Measurements from ENCODE around the gene CYP24A1. TPM values are rescaled to one million over a fixed set of nuclear protein-coding genes. Genes with fewer than 3 reads are reported as not detected.

The CYP24A1 gene
- total and polyA plus RNA-seq, 2 experiments from 2014 or later: 0.43 to 1.2 TPM

DNA sequence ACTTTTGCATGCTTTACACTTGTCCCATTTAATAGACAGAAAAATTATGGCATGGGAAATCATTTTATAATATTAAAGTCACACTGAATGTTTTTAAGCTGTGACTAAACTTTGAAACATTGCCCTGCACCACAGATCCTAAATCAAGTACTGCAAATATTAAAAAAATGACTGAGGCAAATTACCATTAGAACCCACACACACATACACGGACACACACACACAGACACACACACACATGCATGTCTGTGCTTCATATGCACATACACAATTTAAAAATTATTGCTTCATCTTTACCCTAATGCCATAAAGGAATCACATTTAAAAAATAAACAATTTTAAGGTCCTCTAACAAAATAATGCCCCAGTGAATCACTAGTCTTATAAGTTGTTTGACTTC lies 19.9 kb downstream of the CYP24A1 start:
- TF ChIP-seq EZH2 (IDR thresholded peaks at IDR 0.05; ENCODE audit: insufficient read depth, poor library complexity, severe bottlenecking) (no peak), EZH2phosphoT487 (IDR thresholded peaks at IDR 0.05; ENCODE audit: insufficient read depth, low read depth) (no peak)
- no peaks in the 10 kb centered on the region for H3K9me2 ChIP-seq (ENCODE audit: insufficient read depth)
- no peak overlapping the region for H3K4me2 ChIP-seq (ENCODE audit: unreplicated experiment)
- H3K27ac ChIP-seq: no peak overlapping the region
- H4K20me1 ChIP-seq (ENCODE audit: insufficient read depth): no peaks in the 10 kb centered on the region
- no peak overlapping the region for H3K9ac ChIP-seq
- no peaks in the 10 kb centered on the region for H3K4me1 ChIP-seq (ENCODE audit: insufficient read depth)
- in situ Hi-C loops (cut with MboI): no loop called here
- no peak overlapping the region for H3K4me3 ChIP-seq
- no peaks in the 10 kb centered on the region for H3K9me3 ChIP-seq (ENCODE audit: low read depth)
- H3K79me2 ChIP-seq (ENCODE audit: insufficient read depth): no peaks in the 10 kb centered on the region
- H2AFZ ChIP-seq: no peak overlapping the region
- H3F3A ChIP-seq (ENCODE audit: insufficient read depth): no peaks in the 10 kb centered on the region
- WGBS, 2 experiments (ENCODE audit: low coverage in 1 of 2, low lambda C conversion rate in 2 of 2, missing lambda C conversion rate in 2 of 2): 89 to 100% methylated on average over 1 of the region's 1 CpG
- no peaks in the 10 kb centered on the region for H3K27me3 ChIP-seq (replicated peaks; ENCODE audit: insufficient read depth)
- DNase-seq: no peak
- no peaks in the 10 kb centered on the region for H3K36me3 ChIP-seq (ENCODE audit: low read depth)

GRCh38 chr20:54153041-54153327 lies 20.8 kb downstream of the CYP24A1 start:
- Histone ChIP-seq H4K20me1 (ENCODE audit: insufficient read depth) (no peaks in the 10 kb centered on the region), H2AFZ (no peak overlapping the region), H3K79me2 (ENCODE audit: insufficient read depth) (no peaks in the 10 kb centered on the region), H3K27ac (no peak overlapping the region), H3K9me3 (ENCODE audit: low read depth) (no peaks in the 10 kb centered on the region), H3K4me3 (no peak overlapping the region), H3K4me1 (ENCODE audit: insufficient read depth) (no peaks in the 10 kb centered on the region), H3K36me3 (ENCODE audit: low read depth) (no peaks in the 10 kb centered on the region), H3K9me2 (ENCODE audit: insufficient read depth) (no peaks in the 10 kb centered on the region), H3F3A (ENCODE audit: insufficient read depth) (no peaks in the 10 kb centered on the region), H3K4me2 (ENCODE audit: unreplicated experiment) (no peak overlapping the region), H3K9ac (no peak overlapping the region), H3K27me3 (replicated peaks; ENCODE audit: insufficient read depth) (no peaks in the 10 kb centered on the region)
- DNase-seq: no peak
- in situ Hi-C loops (cut with MboI): no loop called here
- TF ChIP-seq EZH2phosphoT487 (IDR thresholded peaks at IDR 0.05; ENCODE audit: insufficient read depth, low read depth) (no peak), EZH2 (IDR thresholded peaks at IDR 0.05; ENCODE audit: insufficient read depth, poor library complexity, severe bottlenecking) (no peak)
- 83 to 88% methylated on average over 2 of the region's 2 CpGs for WGBS, 2 experiments (ENCODE audit: low coverage in 1 of 2, low lambda C conversion rate in 2 of 2, missing lambda C conversion rate in 2 of 2)

GRCh38 chr20:54152227-54153040 lies 21.4 kb downstream of the CYP24A1 start:
- Histone ChIP-seq H3K27me3 (replicated peaks; ENCODE audit: insufficient read depth) (no peaks in the 10 kb centered on the region), H3K9me2 (ENCODE audit: insufficient read depth) (no peaks in the 10 kb centered on the region), H3F3A (ENCODE audit: insufficient read depth) (no peaks in the 10 kb centered on the region), H3K4me3 (no peak overlapping the region), H2AFZ (no peak overlapping the region), H3K9ac (no peak overlapping the region), H3K4me2 (ENCODE audit: unreplicated experiment) (no peak overlapping the region), H3K9me3 (ENCODE audit: low read depth) (no peaks in the 10 kb centered on the region), H3K36me3 (ENCODE audit: low read depth) (no peaks in the 10 kb centered on the region), H3K27ac (no peak overlapping the region), H3K79me2 (ENCODE audit: insufficient read depth) (no peaks in the 10 kb centered on the region), H3K4me1 (ENCODE audit: insufficient read depth) (no peaks in the 10 kb centered on the region), H4K20me1 (ENCODE audit: insufficient read depth) (no peaks in the 10 kb centered on the region)
- in situ Hi-C loops (cut with MboI): no loop called here
- 89 to 90% methylated on average over 10 of the region's 10 CpGs for WGBS, 2 experiments (ENCODE audit: low coverage in 1 of 2, low lambda C conversion rate in 2 of 2, missing lambda C conversion rate in 2 of 2)
- TF ChIP-seq EZH2 (IDR thresholded peaks at IDR 0.05; ENCODE audit: insufficient read depth, poor library complexity, severe bottlenecking) (no peak), EZH2phosphoT487 (IDR thresholded peaks at IDR 0.05; ENCODE audit: insufficient read depth, low read depth) (no peak)
- no peak for DNase-seq

DNA sequence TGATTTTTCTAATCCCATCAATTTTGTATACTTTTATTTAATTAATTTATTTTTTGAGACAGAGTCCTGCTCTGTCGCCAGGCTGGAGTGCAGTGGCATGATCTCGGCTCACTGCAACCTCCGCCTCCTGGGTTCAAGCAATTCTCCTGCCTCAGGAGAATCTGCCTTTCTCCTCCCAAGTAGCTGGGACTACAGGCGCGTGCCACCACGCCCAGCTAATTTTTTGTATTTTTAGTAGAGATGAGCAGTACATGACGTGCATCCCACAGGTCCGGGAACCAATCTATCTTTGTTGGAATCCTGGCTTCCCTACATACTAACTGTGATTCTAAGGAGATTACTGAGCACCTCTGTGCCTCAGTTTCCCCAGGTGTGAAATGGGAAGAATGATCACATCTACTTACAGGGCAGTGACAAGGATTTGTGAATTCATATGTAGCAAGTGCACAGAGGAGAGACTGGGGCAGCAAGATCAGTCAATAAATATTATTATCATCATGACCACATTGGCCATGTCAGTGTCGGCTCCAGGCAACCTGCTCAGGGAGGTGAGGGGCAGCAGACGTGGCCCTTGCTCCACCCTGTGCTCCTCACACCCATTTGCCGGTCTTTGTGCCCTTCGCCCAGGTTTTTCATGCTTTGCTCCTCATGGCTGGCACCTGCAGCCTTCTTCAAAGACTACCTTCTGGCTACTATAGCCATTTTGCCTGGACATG lies 22.1 kb downstream of the CYP24A1 start:
- Histone ChIP-seq H3K4me3 (no peak overlapping the region), H3K27ac (no peak overlapping the region), H3K27me3 (replicated peaks; ENCODE audit: insufficient read depth) (no peaks in the 10 kb centered on the region), H3K9me3 (ENCODE audit: low read depth) (no peaks in the 10 kb centered on the region), H3K9ac (no peak overlapping the region), H3K9me2 (ENCODE audit: insufficient read depth) (no peaks in the 10 kb centered on the region), H2AFZ (no peak overlapping the region), H4K20me1 (ENCODE audit: insufficient read depth) (no peaks in the 10 kb centered on the region), H3K4me1 (ENCODE audit: insufficient read depth) (no peaks in the 10 kb centered on the region), H3K79me2 (ENCODE audit: insufficient read depth) (no peaks in the 10 kb centered on the region), H3K36me3 (ENCODE audit: low read depth) (no peaks in the 10 kb centered on the region), H3K4me2 (ENCODE audit: unreplicated experiment) (no peak overlapping the region), H3F3A (ENCODE audit: insufficient read depth) (no peaks in the 10 kb centered on the region)
- TF ChIP-seq EZH2 (IDR thresholded peaks at IDR 0.05; ENCODE audit: insufficient read depth, poor library complexity, severe bottlenecking): no peak
- TF ChIP-seq EZH2phosphoT487 (IDR thresholded peaks at IDR 0.05; ENCODE audit: insufficient read depth, low read depth): no peak
- 87 to 88% methylated on average over 12 of the region's 12 CpGs for WGBS, 2 experiments (ENCODE audit: low coverage in 1 of 2, low lambda C conversion rate in 2 of 2, missing lambda C conversion rate in 2 of 2)
- in situ Hi-C loops (cut with MboI): no loop called here
- DNase-seq: no peak
